ENCODE results near the gene IVNS1ABP. TPM values are rescaled to one million over a fixed set of nuclear protein-coding genes. Genes with fewer than 3 reads are reported as not detected.

IVNS1ABP gene
- total RNA-seq, 4 donors from 2014 or later = 116 to 189 (median 145) TPM

DNA sequence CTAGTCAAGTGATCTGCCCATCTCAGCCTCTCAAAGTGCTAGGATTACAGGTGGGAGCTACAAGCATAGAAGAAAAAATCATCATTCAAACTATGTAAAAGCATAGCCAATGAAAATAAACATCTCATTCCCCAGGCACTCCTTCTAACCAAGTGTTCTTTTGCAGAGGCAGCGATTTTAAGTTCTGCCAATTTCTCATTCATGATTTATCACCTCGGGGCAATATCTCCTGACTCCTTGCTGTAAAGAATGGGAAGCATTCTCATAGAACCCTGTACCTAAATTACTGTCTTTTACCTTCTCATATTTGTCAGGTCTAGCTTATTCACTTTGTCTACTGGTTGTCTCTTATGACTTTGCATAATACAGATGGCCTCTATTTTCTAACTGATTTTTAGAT lies 32.5 kb upstream of the IVNS1ABP start:
- Histone ChIP-seq H3K27ac (peak overlapping the region; percentile 65), H3K36me3 (no peaks in the 10 kb centered on the region), H3K4me3 (no peak overlapping the region), H3K4me1 (peaks cover 13% of the 10 kb centered on the region), H3K9me3 (no peaks in the 10 kb centered on the region), H3K27me3 (no peaks in the 10 kb centered on the region)
- no peak for DNase-seq (ENCODE audit: low spot score in 2 of 2)
- WGBS = 50% methylated on average over 2 of the region's 2 CpGs
- TF ChIP-seq POLR2A (IDR thresholded peaks at IDR 0.05) (no peak), POLR2AphosphoS5 (IDR thresholded peaks at IDR 0.05) (no peak), EP300 (IDR thresholded peaks at IDR 0.05) (no peak)
- TF ChIP-seq, protein P1, sequence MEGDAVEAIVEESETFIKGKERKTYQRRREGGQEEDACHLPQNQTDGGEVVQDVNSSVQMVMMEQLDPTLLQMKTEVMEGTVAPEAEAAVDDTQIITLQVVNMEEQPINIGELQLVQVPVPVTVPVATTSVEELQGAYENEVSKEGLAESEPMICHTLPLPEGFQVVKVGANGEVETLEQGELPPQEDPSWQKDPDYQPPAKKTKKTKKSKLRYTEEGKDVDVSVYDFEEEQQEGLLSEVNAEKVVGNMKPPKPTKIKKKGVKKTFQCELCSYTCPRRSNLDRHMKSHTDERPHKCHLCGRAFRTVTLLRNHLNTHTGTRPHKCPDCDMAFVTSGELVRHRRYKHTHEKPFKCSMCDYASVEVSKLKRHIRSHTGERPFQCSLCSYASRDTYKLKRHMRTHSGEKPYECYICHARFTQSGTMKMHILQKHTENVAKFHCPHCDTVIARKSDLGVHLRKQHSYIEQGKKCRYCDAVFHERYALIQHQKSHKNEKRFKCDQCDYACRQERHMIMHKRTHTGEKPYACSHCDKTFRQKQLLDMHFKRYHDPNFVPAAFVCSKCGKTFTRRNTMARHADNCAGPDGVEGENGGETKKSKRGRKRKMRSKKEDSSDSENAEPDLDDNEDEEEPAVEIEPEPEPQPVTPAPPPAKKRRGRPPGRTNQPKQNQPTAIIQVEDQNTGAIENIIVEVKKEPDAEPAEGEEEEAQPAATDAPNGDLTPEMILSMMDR (IDR thresholded peaks at IDR 0.05) = no peak

DNA sequence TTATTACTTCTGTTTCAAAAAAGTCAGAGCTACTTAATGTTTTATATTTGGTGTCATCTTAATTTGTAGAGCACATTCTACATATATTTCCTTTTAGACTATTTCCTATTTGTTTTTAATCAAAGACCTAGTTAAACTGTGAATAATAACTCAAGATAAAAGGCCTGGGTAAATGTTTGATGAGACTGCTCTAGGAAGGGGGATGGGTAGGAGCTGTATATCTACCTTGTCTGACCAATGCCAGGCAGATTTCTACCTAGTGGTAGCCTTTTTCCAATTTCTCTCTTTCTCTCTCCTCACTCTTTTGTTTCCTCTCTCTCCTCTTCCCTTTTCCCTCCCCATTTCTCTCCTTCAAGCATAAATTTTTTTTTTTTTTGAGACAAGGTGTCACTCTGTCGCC lies 31.9 kb upstream of the IVNS1ABP start:
- DNase-seq (ENCODE audit: low spot score in 2 of 2) = no peak
- Histone ChIP-seq H3K4me3 (no peak overlapping the region), H3K4me1 (peaks cover 13% of the 10 kb centered on the region), H3K27ac (no peak overlapping the region), H3K9me3 (no peaks in the 10 kb centered on the region), H3K27me3 (no peaks in the 10 kb centered on the region), H3K36me3 (no peaks in the 10 kb centered on the region)
- 72% methylated on average over 1 of the region's 1 CpG for WGBS
- TF ChIP-seq EP300 (IDR thresholded peaks at IDR 0.05) (no peak), POLR2AphosphoS5 (IDR thresholded peaks at IDR 0.05) (no peak), POLR2A (IDR thresholded peaks at IDR 0.05) (no peak)
- TF ChIP-seq, protein P1 (IDR thresholded peaks at IDR 0.05) = no peak

DNA sequence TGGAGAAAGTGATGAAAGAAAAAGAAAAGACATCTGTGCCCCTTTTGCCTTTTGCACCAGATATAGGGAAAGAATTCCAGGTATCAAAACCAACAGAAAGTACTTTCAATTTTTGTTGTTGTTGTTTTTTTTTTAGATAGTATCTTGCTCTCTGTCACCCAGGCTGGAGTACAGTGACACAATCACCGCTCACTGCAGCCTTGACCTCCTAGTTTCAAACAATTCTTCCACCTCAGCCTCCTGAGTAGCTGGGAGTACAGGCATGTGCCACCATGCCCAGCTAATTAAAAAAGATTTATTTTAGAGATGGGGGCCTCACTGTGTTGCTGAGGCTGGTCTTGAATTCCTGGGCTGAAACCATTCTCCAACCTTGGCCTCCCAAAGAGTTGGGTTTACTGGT lies 31.3 kb upstream of the IVNS1ABP start:
- DNase-seq (ENCODE audit: low spot score in 2 of 2) = no peak

DNA sequence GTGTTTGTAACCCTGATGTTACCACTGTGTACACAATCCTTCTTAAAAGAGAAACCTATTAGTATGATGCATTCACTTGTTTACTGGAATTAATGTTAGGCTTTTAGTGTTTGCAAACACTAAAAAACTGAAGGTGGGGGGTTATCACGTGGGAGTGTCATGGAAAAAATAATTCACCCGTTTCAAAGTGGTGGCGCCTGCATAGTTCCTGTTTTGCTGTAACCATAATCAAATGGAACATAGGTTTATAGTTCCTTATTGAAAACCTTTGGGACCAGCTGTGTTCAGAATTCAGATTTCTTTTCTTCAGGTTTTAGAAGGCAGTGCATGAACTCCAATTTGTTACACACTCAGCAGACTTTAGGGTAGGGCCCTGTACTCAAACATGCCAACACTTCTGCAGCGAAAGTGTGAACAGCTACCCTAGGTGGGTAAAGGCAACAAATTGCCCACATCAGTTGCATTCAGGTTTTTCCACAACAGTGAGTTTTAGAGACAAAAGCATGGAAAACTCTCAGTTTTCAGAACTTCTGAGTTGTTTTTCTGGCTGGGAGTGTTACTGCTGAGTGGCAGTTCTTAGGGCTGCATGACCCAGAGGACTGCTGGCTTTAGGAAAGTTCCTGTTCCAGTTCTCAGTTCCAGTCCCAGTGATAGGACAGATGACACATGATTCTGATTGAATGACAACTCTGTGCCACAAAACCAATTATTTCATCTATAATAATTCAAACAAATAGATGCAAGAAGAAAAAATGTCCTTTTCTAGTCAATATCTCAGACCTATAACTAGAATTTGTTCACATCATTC lies 29.1 kb upstream of the IVNS1ABP start:
- H3K36me3 ChIP-seq = no peaks in the 10 kb centered on the region
- no peak for DNase-seq (ENCODE audit: low spot score in 2 of 2)
- H3K9me3 ChIP-seq = no peaks in the 10 kb centered on the region
- peak overlapping the region; percentile 18 for H3K27ac ChIP-seq
- 64% methylated on average over 4 of the region's 4 CpGs for WGBS
- no peaks in the 10 kb centered on the region for H3K27me3 ChIP-seq
- H3K4me1 ChIP-seq = peaks cover 13% of the 10 kb centered on the region
- H3K4me3 ChIP-seq = no peak overlapping the region
- no peak for TF ChIP-seq POLR2AphosphoS5 (IDR thresholded peaks at IDR 0.05)
- TF ChIP-seq POLR2A (IDR thresholded peaks at IDR 0.05) = no peak
- TF ChIP-seq, protein P1 (IDR thresholded peaks at IDR 0.05) = no peak
- TF ChIP-seq EP300 (IDR thresholded peaks at IDR 0.05) = no peak

More for the DNA sequence above, 31.3 kb upstream of the IVNS1ABP start:
- 89% methylated on average over 1 of the region's 1 CpG for WGBS
- no peaks in the 10 kb centered on the region for H3K36me3 ChIP-seq
- no peak overlapping the region for H3K4me3 ChIP-seq
- no peaks in the 10 kb centered on the region for H3K27me3 ChIP-seq
- H3K4me1 ChIP-seq = peaks cover 13% of the 10 kb centered on the region
- no peak overlapping the region for H3K27ac ChIP-seq
- no peak for TF ChIP-seq POLR2AphosphoS5 (IDR thresholded peaks at IDR 0.05)
- TF ChIP-seq, protein P1 (IDR thresholded peaks at IDR 0.05) = no peak
- no peak for TF ChIP-seq EP300 (IDR thresholded peaks at IDR 0.05)
- no peaks in the 10 kb centered on the region for H3K9me3 ChIP-seq

DNA sequence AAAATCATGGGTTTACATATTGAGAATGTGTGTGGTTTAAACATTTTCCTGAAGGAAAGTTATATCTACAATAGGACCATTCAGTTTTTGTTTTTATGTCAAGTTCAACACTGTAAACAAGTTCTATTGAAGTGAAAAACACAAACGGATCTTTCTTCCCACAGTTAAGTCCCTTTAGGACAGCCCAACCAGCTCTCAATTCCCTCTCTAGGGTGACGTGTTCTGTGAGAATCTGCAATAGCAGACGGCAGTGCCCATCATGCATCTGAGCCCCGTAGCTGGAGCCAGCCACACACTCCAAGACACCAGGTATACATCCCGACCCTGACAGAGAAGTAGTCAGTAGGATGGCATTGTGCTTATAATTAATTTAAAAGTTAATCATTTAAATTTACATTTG lies 26.3 kb upstream of the IVNS1ABP start:
- Histone ChIP-seq H3K27ac (peak overlapping the region; percentile 3), H3K4me1 (peaks cover 3% of the 10 kb centered on the region), H3K4me3 (no peak overlapping the region), H3K9me3 (no peaks in the 10 kb centered on the region), H3K27me3 (no peaks in the 10 kb centered on the region), H3K36me3 (no peaks in the 10 kb centered on the region)
- DNase-seq (ENCODE audit: low spot score in 2 of 2) = no peak
- WGBS = 69% methylated on average over 5 of the region's 5 CpGs
- TF ChIP-seq POLR2AphosphoS5 (IDR thresholded peaks at IDR 0.05) (no peak), POLR2A (IDR thresholded peaks at IDR 0.05) (no peak), EP300 (IDR thresholded peaks at IDR 0.05) (no peak)
- TF ChIP-seq, protein P1 (IDR thresholded peaks at IDR 0.05) = no peak

Data from suprapubic skin (tissue), 4 donors.